Panc1 (cell line): ENCODE results near the gene SEPTIN8. TPM values are rescaled to one million over a fixed set of nuclear protein-coding genes. Genes with fewer than 3 reads are reported as not detected.

ENCODE experiments used
- ATAC-seq: fragments of 200-7000 bp; cut with Tn5 transposase; 2 replicates; pipeline ENCODE4 v1.9.1; 2020; ENCODE audit warnings: mild to moderate bottlenecking, moderate library complexity
- BruUV-seq: library from RNA; stranded (reverse); fragments of 400-500 nt; replicated peaks from 2 replicates; lab custom pipeline; 2021; lab: Mats Ljungman, UMichigan
- CTCF ChIA-PET: fragments of 300-600 bp; sonication (Branson Sonifier 250); formaldehyde crosslinking; loops from one replicate; lab custom pipeline; 2022; ENCODE audit warnings: antibody characterized with exemption; lab: Charles Lee
- POLR2A ChIA-PET: fragments of 300-600 bp; sonication (Branson Sonifier 250); formaldehyde crosslinking; loops from one replicate; lab custom pipeline; 2022; ENCODE audit warnings: antibody characterized with exemption; lab: Charles Lee
- DNase-seq: peaks from one replicate; pipeline ENCODE4 v3.0.0-alpha.2; 2010; ENCODE audit warnings: low read depth, low spot score
- H3K27ac ChIP-seq: 2 replicates; pipeline ENCODE4 v1.5.1; 2011; ENCODE audit warnings: mild to moderate bottlenecking, low read length, inconsistent platforms
- H3K27me3 ChIP-seq: fragments of 200-500 bp; sonication (Bioruptor generic); 2 replicates; pipeline ENCODE4 v1.6.0; 2014; ENCODE audit warnings: low read length, inconsistent platforms; ENCODE audit not compliant: control insufficient read depth, insufficient read depth
- H3K36me3 ChIP-seq: fragments of 200-500 bp; sonication (Bioruptor generic); 2 replicates; pipeline ENCODE4 v1.5.1; 2014; ENCODE audit warnings: inconsistent platforms, mild to moderate bottlenecking, low read length, moderate library complexity; ENCODE audit not compliant: control insufficient read depth, insufficient read depth
- H3K4me1 ChIP-seq: 2 replicates; pipeline ENCODE4 v1.5.1; 2011; ENCODE audit warnings: inconsistent platforms, mild to moderate bottlenecking, low read length, moderate library complexity; ENCODE audit not compliant: control insufficient read depth, insufficient read depth
- H3K4me3 ChIP-seq, 2 experiments: 2 replicates each; pipeline ENCODE4 v1.5.1; 2011 to 2012; ENCODE audit warnings: low read depth in 2 of 2, low read length in 2 of 2, mild to moderate bottlenecking in 2 of 2, inconsistent platforms in 1 of 2, moderate library complexity in 1 of 2
- H3K9me3 ChIP-seq: fragments of 200-500 bp; sonication (Bioruptor generic); 2 replicates; pipeline ENCODE4 v1.5.1; 2014; ENCODE audit warnings: low read depth, mild to moderate bottlenecking, inconsistent platforms, low read length, moderate library complexity; ENCODE audit not compliant: control insufficient read depth, insufficient read depth
- POLR2AphosphoS5 ChIP-seq: IDR thresholded peaks from 2 replicates; pipeline ENCODE4 v1.6.1; 2012; ENCODE audit warnings: mild to moderate bottlenecking, low read depth, low read length, moderate library complexity
- SIN3A ChIP-seq: IDR thresholded peaks from 2 replicates; pipeline ENCODE4 v1.6.1; 2012; ENCODE audit warnings: low read depth, mild to moderate bottlenecking, low read length, moderate library complexity, borderline replicate concordance; ENCODE audit not compliant: insufficient read depth
- TCF7L2 ChIP-seq: IDR thresholded peaks from 2 replicates; pipeline ENCODE4 v1.6.1; 2011; ENCODE audit warnings: mild to moderate bottlenecking, low read depth, low read length, inconsistent platforms
- in situ Hi-C: cut with HindIII; loops from 2 replicates; pipeline ENCODE4 v1.10.0; 2016; ENCODE audit warnings: low sequenced_read_pairs, low pct_unique_long_range_greater_than_20kb
- intact Hi-C: fragments of 100-400 bp; cut with micrococcal nuclease; formaldehyde crosslinking; loops from one replicate; pipeline ENCODE4 v1.10.0; 2022; ENCODE audit not compliant: unreplicated experiment
- total RNA-seq: library from RNA; stranded (reverse); gene quantifications from one replicate; pipeline ENCODE4 v1.2.1, GENCODE V29; 2021; ENCODE audit not compliant: unreplicated experiment
- TF ChIP-seq, protein P1 (sequence below): fragments of 450-650 bp; IDR thresholded peaks from 2 replicates; pipeline ENCODE4 v1.5.1; 2017; ENCODE audit warnings: mild to moderate bottlenecking
- TF ChIP-seq, protein P2 (sequence below), 2 experiments: IDR thresholded peaks; 2 replicates each; pipeline ENCODE4 v1.6.1; 2011 to 2012; ENCODE audit warnings: low read depth in 2 of 2, control low read depth in 1 of 2, low read length in 1 of 2, mild to moderate bottlenecking in 1 of 2, moderate library complexity in 1 of 2; ENCODE audit not compliant: insufficient read depth in 1 of 2

SEPTIN8 gene
- total RNA-seq, 1 experiment from 2014 or later = 22.8 TPM

DNA sequence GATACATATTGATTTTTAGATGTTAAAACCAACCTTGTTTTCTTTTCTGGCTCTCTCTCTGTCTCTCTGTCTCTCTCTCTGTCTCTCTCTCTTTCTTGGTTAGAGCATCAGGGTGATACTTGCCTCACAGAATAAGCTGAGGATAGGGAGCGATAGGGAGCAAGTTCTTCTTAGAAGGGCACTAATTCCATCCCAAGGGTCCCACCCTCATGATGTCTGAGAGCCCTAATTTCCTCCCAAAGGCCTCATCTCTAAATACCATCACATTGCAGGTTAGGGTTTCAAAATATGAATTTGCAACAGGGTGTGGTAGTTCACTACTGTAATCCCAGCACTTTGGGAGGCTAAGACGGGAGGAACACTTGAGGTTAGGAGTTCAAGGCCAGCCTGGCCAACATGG lies 34.9 kb downstream of the SEPTIN8 start:
- no peak overlapping the region for H3K4me3 ChIP-seq
- H3K27me3 ChIP-seq = peaks cover 6% of the 10 kb centered on the region
- in situ Hi-C loops (no loop called here), intact Hi-C loops (no loop called here)
- H3K36me3 ChIP-seq = no peaks in the 10 kb centered on the region
- ChIA-PET CTCF (no interaction called here), POLR2A (no interaction called here)
- no peak for ATAC-seq
- no peak for DNase-seq
- TF ChIP-seq, protein P1, sequence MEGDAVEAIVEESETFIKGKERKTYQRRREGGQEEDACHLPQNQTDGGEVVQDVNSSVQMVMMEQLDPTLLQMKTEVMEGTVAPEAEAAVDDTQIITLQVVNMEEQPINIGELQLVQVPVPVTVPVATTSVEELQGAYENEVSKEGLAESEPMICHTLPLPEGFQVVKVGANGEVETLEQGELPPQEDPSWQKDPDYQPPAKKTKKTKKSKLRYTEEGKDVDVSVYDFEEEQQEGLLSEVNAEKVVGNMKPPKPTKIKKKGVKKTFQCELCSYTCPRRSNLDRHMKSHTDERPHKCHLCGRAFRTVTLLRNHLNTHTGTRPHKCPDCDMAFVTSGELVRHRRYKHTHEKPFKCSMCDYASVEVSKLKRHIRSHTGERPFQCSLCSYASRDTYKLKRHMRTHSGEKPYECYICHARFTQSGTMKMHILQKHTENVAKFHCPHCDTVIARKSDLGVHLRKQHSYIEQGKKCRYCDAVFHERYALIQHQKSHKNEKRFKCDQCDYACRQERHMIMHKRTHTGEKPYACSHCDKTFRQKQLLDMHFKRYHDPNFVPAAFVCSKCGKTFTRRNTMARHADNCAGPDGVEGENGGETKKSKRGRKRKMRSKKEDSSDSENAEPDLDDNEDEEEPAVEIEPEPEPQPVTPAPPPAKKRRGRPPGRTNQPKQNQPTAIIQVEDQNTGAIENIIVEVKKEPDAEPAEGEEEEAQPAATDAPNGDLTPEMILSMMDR = no peak
- TF ChIP-seq, protein P2, sequence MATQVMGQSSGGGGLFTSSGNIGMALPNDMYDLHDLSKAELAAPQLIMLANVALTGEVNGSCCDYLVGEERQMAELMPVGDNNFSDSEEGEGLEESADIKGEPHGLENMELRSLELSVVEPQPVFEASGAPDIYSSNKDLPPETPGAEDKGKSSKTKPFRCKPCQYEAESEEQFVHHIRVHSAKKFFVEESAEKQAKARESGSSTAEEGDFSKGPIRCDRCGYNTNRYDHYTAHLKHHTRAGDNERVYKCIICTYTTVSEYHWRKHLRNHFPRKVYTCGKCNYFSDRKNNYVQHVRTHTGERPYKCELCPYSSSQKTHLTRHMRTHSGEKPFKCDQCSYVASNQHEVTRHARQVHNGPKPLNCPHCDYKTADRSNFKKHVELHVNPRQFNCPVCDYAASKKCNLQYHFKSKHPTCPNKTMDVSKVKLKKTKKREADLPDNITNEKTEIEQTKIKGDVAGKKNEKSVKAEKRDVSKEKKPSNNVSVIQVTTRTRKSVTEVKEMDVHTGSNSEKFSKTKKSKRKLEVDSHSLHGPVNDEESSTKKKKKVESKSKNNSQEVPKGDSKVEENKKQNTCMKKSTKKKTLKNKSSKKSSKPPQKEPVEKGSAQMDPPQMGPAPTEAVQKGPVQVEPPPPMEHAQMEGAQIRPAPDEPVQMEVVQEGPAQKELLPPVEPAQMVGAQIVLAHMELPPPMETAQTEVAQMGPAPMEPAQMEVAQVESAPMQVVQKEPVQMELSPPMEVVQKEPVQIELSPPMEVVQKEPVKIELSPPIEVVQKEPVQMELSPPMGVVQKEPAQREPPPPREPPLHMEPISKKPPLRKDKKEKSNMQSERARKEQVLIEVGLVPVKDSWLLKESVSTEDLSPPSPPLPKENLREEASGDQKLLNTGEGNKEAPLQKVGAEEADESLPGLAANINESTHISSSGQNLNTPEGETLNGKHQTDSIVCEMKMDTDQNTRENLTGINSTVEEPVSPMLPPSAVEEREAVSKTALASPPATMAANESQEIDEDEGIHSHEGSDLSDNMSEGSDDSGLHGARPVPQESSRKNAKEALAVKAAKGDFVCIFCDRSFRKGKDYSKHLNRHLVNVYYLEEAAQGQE (IDR thresholded peaks at IDR 0.05; ENCODE audit: insufficient read depth in 1 of 2, low read depth in 2 of 2, low read length in 1 of 2) = no peak
- no peak for TF ChIP-seq TCF7L2
- peaks cover 8% of the 10 kb centered on the region for H3K4me1 ChIP-seq
- H3K27ac ChIP-seq = no peak overlapping the region
- H3K9me3 ChIP-seq = no peaks in the 10 kb centered on the region
- BruUV-seq = no TSS peak

- Histone ChIP-seq H3K4me1 (peaks cover 15% of the 10 kb centered on the region), H3K36me3 (no peaks in the 10 kb centered on the region), H3K27me3 (no peaks in the 10 kb centered on the region), H3K4me3 (no peak overlapping the region), H3K9me3 (no peaks in the 10 kb centered on the region), H3K27ac (no peak overlapping the region)
- BruUV-seq = no TSS peak
- intact Hi-C loops = no loop called here
- CTCF ChIA-PET = no interaction called here
- in situ Hi-C loops = no loop called here
- TF ChIP-seq, protein P2 (IDR thresholded peaks at IDR 0.05; ENCODE audit: insufficient read depth in 1 of 2, low read depth in 2 of 2, low read length in 1 of 2) = no peak
- no peak for TF ChIP-seq SIN3A
- no peak for TF ChIP-seq TCF7L2
- no peak for TF ChIP-seq POLR2AphosphoS5
- TF ChIP-seq, protein P1 = no peak
- DNase-seq (no peak), ATAC-seq (no peak)
- POLR2A ChIA-PET = no interaction called here
These were observed 37.8 kb downstream of the SEPTIN8 start for GRCh38 chr5:132739232-132739631.
